Stimulated activated naive CD8-positive, alpha-beta T cell treated with anti-CD3 and anti-CD28 coated beads, Interleukin-15, amount 100 ng/mL, for 72 hours (primary cell): ENCODE results near the gene FBXO31.
"Not testable (repeated sequence)": the region's sequence is repeated elsewhere in the genome, so short reads cannot be mapped to it uniquely, and the experiment has no call there.

Source experiments
- ATAC-seq: fragments of 150-1000 bp; cut with Tn5 transposase; 2 replicates; pipeline ENCODE4 v1.10.0; 2021; ENCODE audit warnings: mild to moderate bottlenecking, moderate library complexity
- DNase-seq, 2 donors: peaks; one replicate each; pipeline ENCODE4 v3.0.0; 2021 to 2022
- H3K27ac Mint-ChIP-seq, 2 donors: one replicate each; pipeline ENCODE4 v1.8.0; 2022; ENCODE audit warnings: mild to moderate bottlenecking in 2 of 2, mixed read lengths in 2 of 2, moderate library complexity in 2 of 2
- H3K27me3 Mint-ChIP-seq: one replicate; pipeline ENCODE4 v1.8.0; 2022; ENCODE audit warnings: mixed read lengths
- H3K4me1 Mint-ChIP-seq: one replicate; pipeline ENCODE4 v1.8.0; 2022; ENCODE audit warnings: mild to moderate bottlenecking, mixed read lengths
- H3K4me3 Mint-ChIP-seq, 2 donors: one replicate each; pipeline ENCODE4 v1.8.0; 2022; ENCODE audit warnings: mild to moderate bottlenecking in 2 of 2, mixed read lengths in 2 of 2, moderate library complexity in 1 of 2
- H3K9me3 Mint-ChIP-seq, 2 donors: one replicate each; pipeline ENCODE4 v1.8.0; 2022; ENCODE audit warnings: mixed read lengths in 2 of 2

The FBXO31 gene

DNA sequence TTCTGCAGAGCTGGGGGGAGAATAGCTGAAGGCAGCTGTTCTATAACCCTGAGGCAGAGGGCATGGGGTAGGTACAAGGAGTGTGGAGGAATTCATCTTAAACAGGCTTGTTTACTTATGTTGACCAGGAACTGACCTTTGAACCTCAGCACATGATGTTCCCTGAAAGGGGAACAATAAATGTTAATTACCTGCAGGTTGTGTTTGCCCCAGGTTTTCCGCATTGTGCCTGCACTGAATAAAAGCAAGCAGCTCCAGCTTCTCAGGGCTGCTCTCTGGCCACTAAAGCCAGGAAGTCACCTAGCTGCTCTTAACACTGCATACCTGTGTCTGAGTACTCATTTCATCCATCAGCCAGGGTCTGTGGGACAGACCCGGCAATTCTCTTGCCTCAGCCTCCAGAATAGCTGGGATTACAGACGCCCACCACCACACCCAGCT is 4.2 kb downstream of the FBXO31 start:
- ATAC-seq, H3K27me3 Mint-ChIP-seq, H3K4me3 Mint-ChIP-seq, H3K9me3 Mint-ChIP-seq, DNase-seq: not testable (repeated sequence)
- H3K4me1 Mint-ChIP-seq: peaks cover 71% of the 10 kb centered on the region
- peak overlapping the region in 1 of 2 donors; percentile 54 for H3K27ac Mint-ChIP-seq

DNA sequence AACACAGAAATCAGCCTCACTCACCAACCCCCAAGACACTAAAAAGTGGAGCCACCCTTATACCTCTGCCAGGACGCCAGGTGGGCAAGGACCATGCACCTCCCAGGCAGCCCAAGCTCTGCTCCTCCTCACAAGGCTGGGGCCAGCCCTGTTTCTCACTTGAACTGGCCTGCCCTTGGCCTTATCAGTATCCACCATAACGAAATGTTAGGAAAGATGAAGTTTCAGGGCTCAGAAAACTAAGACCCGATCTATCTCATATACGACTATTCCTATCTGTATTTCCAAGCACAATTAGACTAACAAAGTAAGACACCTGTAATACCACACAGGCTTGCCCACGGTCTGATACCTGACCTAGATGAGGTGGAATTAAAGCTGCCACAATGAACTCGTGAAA is 6.9 kb downstream of the FBXO31 start:
- H3K9me3 Mint-ChIP-seq: no peaks in the 10 kb centered on the region
- DNase-seq (no peak), ATAC-seq (no peak)
- peak overlapping the region in 1 of 2 donors; percentile 21 for H3K27ac Mint-ChIP-seq
- no peak overlapping the region for H3K4me3 Mint-ChIP-seq
- peaks cover 59% of the 10 kb centered on the region for H3K4me1 Mint-ChIP-seq
- H3K27me3 Mint-ChIP-seq: no peaks in the 10 kb centered on the region

DNA sequence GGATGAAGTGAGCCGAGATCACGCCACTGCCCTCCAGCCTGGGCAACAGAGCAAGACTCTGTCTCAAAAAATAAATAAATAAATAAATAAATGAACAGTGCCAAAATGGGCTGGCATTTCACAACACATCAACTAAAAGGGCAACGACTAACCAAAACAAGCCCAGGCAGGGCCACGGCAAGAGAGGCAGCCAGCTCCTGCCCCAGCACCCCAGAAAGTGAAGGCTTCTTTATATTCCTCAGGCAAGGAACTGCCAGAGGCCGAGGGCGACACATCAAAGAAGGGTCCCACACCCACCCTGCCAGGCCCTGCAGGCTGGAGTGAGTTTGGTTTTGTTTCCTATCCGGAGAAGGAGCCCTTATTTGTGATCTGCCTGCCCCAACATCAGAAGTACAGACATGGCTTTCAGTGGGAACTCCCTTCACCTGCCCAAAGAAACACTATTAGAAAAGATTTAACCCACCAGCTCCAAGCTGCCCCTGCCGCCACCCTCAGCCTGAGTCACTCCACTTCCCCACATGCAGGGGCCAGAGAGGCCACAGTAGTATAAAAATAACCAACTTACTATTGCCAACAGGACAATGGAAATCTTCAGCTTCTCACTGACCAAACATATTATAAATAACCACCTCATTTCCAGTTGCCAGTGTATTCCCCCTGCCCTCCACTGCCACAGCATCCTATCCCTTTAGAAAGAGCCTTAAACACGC is 8.0 kb downstream of the FBXO31 start:
- Mint-ChIP-seq H3K4me1 (peaks cover 59% of the 10 kb centered on the region), H3K4me3 (no peak overlapping the region), H3K27me3 (no peaks in the 10 kb centered on the region), H3K27ac (peak overlapping the region; percentile 14 to 70), H3K9me3 (no peaks in the 10 kb centered on the region)
- DNase-seq (no peak), ATAC-seq (no peak)

DNA sequence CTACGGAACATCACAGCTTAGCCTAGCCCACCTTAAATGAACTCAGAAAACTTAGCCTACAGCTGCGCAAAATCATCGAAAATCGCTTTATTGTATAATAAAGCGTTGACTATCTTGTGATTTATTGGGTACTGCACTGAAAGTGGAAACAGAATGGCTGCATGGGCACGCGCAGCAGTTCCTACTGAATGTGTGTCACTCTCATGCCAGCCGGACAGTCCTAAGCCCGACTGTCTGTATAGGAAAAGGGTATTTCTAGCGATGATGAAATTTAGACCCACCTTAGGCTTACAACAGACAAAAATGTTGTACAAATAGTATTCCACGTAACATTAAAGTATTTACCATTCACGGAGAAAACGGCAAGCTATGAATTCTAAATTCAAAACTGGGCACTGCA is 9.3 kb downstream of the FBXO31 start:
- peaks cover 59% of the 10 kb centered on the region for H3K4me1 Mint-ChIP-seq
- no peaks in the 10 kb centered on the region for H3K27me3 Mint-ChIP-seq
- ATAC-seq (no peak), DNase-seq (no peak)
- H3K4me3 Mint-ChIP-seq: no peak overlapping the region
- no peak overlapping the region for H3K27ac Mint-ChIP-seq
- H3K9me3 Mint-ChIP-seq: no peaks in the 10 kb centered on the region

DNA sequence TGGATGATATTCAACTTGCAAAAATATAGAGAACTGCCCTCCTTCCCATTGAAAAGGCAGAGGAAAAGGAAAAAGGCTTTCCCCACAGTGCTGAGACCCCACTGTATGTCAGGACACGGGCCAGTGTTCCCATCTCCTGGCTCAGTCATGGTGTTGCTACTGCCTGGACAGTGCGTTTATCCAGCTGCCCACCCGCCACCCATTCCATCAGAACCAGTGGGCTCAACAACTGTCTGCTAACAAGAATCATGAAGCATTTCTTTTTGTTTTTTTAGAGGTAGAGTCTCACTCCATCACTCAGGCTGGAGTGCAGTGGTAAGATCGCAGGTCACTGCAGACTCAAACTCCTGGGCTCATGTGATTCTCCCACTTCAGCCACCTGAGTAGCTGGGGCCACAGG is 11.3 kb downstream of the FBXO31 start:
- no peak for DNase-seq
- Mint-ChIP-seq H3K27me3 (no peaks in the 10 kb centered on the region), H3K4me1 (peaks cover 69% of the 10 kb centered on the region), H3K4me3 (no peak overlapping the region), H3K9me3 (no peaks in the 10 kb centered on the region), H3K27ac (peak overlapping the region in 1 of 2 donors; percentile 74)
- ATAC-seq: no peak

DNA sequence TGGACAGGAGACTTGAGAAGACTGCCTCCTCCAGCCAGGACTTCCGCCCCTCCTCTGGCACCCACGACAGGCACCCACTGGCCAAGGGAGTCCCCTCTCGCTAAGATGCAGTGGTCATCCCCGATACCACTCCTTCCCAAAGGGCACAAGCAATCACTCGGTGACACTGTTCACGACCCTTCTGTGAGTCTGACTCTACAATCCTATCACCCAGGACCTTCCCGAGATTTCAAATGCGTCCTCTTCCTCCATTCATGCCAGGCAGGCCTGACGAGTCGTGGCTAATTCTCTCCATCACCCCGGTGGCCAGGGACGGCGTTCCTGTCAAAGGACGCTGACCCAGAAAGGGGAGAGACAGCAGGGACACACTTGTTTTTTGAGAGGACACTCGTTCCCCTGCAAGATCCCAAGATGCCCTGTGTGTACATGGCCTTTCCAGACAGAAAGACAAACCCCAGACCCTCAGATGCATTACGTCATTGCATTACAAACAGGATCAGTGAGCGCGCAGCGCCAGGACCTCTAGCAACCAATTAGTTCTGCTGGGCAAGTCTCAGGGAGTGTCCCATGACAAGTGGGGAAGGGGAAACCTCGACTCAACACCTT is 12.2 kb downstream of the FBXO31 start:
- peaks cover 67% of the 10 kb centered on the region for H3K4me1 Mint-ChIP-seq
- ATAC-seq (no peak), DNase-seq (no peak)
- H3K4me3 Mint-ChIP-seq: no peak overlapping the region
- peak overlapping the region in 1 of 2 donors; percentile 52 for H3K27ac Mint-ChIP-seq
- H3K27me3 Mint-ChIP-seq: no peaks in the 10 kb centered on the region
- H3K9me3 Mint-ChIP-seq: no peaks in the 10 kb centered on the region

DNA sequence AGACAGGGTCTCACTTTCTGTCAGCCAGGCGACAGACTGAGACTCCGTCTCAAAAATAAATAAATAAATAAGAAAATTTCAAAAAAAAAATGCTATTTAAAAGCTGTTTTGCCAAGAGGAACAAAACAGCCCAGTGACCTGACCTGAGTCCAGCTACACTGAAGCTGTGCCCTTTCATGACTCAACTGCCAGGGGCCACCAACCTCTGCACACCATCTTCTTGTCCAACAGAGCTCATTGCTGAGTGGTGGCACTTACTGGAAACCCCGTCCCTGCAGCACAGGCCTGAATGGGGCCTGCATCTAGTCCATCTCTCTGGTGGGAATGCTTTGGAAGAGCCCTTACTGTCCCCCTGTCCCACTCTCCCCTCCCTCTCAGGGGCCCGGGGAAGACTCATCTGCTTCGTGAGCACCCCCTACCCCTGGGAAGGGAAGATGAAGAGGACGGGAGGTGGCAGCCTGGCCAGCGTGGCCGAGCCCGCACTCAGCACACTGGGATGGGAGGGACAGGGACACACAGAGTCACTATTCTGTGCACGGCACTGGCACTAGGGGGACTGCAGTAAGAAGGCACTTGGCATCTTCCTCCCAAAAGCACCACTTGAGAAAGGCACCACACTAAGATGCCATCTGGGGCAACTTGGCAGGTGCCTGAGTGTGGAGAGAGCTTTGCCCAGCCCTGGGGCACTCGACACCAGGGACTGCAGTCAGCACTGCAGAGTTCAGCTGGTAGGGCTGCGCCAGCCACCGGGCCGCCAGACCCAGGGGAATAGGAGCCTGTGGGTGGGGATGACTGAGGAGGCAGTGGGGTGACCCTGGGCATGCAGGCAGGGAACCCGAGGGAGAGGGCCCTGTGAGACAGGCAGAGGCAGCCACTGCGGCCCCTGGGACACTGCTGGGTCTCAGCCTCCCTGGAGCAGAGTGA is 13.5 kb downstream of the FBXO31 start:
- Mint-ChIP-seq H3K4me3 (no peak overlapping the region), H3K4me1 (peaks cover 63% of the 10 kb centered on the region), H3K9me3 (no peaks in the 10 kb centered on the region), H3K27me3 (no peaks in the 10 kb centered on the region), H3K27ac (no peak overlapping the region)
- no peak for DNase-seq
- ATAC-seq: no peak

DNA sequence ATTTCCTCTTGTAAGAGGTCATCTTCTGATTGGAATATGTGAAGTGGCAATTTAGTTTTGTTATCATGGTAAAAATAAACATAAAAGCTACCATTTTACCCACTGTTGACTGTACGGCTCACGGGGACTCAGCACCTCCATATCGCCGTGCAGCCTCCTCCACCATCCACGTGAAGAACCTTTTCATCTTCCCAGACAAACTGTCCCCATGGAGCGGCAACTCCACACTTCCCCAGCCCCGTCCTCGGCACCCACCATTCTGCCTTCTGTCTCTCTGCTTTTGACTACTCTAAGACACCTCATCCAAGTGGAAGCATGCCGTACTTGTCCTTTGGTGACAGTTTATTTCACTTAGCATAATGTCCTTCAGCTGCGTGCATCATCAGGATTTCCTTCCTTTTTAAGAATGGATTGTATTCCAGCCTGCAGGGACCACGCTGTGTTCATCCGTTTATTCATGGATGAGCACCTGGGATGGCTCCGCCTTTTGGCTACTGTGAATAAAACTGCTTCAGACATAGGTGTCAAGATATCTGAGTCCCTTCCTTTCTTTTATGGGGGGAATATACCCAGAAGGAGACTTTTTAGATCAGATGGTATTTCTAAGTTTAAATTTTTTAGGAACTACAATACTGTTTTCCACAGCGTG is 14.3 kb downstream of the FBXO31 start:
- Mint-ChIP-seq H3K4me3 (peak overlapping the region in 1 of 2 donors; percentile 2), H3K27ac (peak overlapping the region in 1 of 2 donors; percentile 27), H3K27me3 (no peaks in the 10 kb centered on the region), H3K4me1 (peaks cover 71% of the 10 kb centered on the region), H3K9me3 (no peaks in the 10 kb centered on the region)
- DNase-seq: no peak
- ATAC-seq: no peak

DNA sequence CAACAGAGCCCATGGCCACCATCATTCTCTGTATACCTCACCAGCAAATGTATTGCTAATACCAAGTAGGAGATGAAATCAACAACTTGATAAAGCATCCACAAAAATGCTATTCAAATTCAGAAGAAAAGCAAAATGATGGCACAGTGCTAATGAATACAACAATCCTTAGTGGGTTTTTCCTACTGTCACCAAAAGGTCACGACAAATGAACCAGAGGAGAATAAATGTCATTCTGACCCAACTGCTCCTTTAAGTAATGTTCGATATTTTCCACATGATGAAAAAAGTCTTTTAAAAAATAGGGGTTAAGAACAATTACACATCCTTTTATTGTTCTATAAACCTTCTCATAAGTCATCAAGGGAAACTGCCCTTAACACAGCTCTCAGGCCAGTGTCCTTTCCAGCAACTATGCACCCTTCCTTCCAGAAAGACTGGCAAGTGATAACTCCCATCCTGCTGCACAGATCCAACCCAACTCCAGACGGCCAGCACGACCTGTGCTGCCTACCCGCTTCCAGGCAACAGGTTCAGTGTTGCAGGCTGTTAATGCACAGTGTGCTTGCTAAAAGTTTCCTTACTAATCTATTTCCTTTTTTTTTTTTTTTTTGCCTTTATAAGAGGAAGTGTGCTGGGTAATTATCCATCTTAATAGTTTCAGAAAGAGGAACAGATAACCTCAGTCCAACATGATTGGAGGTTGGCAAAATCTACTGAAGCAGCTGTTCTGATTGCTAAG is 15.4 kb downstream of the FBXO31 start:
- no peak overlapping the region for H3K4me3 Mint-ChIP-seq
- no peaks in the 10 kb centered on the region for H3K9me3 Mint-ChIP-seq
- H3K27me3 Mint-ChIP-seq: no peaks in the 10 kb centered on the region
- peaks cover 79% of the 10 kb centered on the region for H3K4me1 Mint-ChIP-seq
- peak overlapping the region in 1 of 2 donors; percentile 21 for H3K27ac Mint-ChIP-seq
- DNase-seq (no peak), ATAC-seq (no peak)

DNA sequence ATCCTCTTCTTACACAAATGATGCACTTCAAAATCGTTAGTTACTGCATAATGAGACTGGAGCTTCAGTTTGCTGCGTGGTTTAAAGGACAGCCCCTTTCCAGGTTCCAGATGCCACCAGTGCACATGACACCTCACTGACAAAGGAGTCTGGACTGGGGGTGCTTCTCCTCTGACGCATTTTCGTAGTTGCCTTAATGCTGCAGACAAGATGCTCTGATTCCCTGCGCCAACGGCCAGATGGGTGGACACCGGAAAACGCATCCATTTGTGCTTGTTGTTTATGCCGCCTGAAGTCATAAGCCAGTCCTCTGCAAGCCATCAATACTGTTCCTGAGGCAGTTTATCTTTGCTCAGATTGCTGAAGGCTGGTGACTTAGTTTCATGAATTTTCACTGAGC is 16.0 kb downstream of the FBXO31 start:
- no peak overlapping the region for H3K4me3 Mint-ChIP-seq
- H3K27ac Mint-ChIP-seq: no peak overlapping the region
- peaks cover 79% of the 10 kb centered on the region for H3K4me1 Mint-ChIP-seq
- no peaks in the 10 kb centered on the region for H3K9me3 Mint-ChIP-seq
- H3K27me3 Mint-ChIP-seq: no peaks in the 10 kb centered on the region
- ATAC-seq (no peak), DNase-seq (no peak)

DNA sequence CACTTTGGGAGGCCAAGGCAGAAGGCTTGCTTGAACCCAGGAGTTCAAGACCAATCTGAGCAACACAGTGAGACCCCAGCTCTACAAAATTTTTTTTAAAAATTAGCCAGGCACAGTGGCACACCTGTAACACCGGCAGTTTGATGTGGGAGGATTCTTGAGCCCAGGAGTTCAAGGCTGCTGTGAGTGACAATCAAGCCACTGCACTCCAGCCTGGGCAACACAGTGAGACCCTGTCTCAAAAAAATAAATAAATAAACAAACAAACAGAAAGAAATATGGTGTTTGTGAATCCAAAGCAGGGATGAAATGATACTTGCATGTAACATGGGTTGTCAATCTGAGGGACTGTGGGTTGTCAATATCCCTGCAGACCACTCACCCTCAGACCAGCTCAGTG is 16.6 kb downstream of the FBXO31 start:
- Mint-ChIP-seq H3K4me3 (no peak overlapping the region), H3K4me1 (peaks cover 74% of the 10 kb centered on the region), H3K9me3 (no peaks in the 10 kb centered on the region), H3K27me3 (no peaks in the 10 kb centered on the region), H3K27ac (peak overlapping the region in 1 of 2 donors; percentile 13)
- ATAC-seq (no peak), DNase-seq (no peak)

DNA sequence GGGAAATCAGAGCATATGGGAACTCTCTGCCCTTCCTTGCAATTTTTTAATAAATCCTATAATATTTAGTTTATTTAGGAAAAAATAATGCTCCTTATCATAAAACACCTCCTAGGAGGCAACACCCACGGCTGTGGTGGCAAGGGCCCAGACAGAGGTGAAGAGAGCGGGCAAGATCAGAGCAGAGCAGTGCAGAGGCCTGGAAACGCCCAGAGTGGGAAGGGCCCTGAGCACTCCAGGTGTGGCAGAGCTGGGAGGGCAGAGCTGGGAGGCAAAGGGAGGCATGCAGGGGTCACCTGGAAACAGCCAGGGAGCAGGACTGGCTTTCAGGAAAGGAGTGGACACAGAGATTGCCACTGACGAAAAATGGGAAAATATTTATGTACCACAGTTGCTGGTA is 17.3 kb downstream of the FBXO31 start:
- Mint-ChIP-seq H3K4me1 (peaks cover 68% of the 10 kb centered on the region), H3K27ac (no peak overlapping the region), H3K9me3 (no peaks in the 10 kb centered on the region), H3K4me3 (no peak overlapping the region), H3K27me3 (no peaks in the 10 kb centered on the region)
- no peak for DNase-seq
- no peak for ATAC-seq

DNA sequence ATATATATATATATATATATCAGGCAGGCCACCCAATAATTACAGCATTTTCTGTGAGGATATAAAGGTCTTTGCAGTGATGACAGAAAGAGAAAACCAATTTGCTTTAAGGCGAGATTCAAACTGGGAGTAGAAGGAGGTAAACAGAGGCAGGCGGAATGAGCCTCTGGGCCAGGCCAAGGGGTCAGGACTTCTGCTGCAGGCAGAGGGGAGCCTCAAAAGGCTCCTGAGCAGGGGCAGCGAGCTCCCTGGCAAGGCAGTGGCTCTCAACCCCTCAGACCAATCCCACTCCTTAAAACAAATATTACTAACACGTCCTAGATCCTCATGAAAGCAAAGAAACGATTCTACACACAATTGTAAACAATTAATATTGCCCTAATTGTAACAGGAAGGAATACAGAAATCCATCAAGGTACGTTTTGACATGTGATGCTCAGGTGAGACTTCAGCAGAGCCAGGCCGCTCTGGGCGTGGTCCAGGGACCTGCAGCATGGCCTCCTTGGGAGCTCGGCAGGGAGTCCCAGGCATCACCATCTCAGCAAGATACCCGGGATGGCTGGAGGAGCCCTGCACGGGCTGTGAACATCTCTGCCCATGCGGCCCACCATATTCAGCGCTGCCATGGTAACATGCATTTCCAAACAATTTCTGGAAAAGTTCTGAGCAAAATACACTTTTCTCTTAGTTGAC is 18.4 kb downstream of the FBXO31 start:
- Mint-ChIP-seq H3K27ac (no peak overlapping the region), H3K4me1 (peaks cover 63% of the 10 kb centered on the region), H3K4me3 (no peak overlapping the region), H3K27me3 (no peaks in the 10 kb centered on the region), H3K9me3 (no peaks in the 10 kb centered on the region)
- DNase-seq (no peak), ATAC-seq (no peak)

DNA sequence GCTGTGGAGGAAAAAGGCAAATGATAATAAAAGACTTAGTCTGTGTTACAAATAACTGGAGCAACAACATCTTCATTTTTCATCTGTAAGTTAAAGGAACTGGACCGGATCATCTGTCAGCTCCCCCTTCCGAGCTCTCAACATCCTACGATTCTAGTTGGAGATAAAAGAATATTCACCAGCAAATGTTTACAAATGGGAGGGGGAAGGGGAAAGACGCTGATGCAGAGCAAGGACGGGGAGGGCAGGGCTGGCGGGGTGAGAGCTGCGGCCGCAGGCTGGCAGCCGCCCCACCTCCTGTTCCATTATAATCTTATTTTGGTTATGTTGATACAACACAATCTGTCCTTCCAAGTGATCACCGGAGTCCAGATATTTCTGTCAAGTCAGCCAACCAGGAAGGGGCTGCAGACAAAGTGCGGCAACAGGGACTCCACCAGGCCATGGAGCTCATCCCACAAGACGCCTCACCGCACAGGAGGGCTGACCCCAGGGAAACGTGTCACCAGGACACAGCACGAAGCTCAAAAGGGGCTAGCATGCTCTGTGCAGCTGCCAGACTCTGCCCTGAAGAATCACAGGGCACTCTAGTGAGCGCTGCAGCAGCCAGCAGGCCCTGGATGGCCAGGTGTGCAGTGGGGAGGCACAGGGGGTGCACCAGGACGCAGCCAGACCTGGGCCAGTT is 19.7 kb downstream of the FBXO31 start:
- Mint-ChIP-seq H3K4me3 (peak overlapping the region in 1 of 2 donors; percentile 48), H3K4me1 (peaks cover 53% of the 10 kb centered on the region), H3K27ac (peak overlapping the region; percentile 24 to 71), H3K27me3 (no peaks in the 10 kb centered on the region), H3K9me3 (no peaks in the 10 kb centered on the region)
- no peak for ATAC-seq
- no peak for DNase-seq
